K562 (cell line): Measurements from ENCODE around the gene TMEM144. TPM values are rescaled to one million over a fixed set of nuclear protein-coding genes. Genes with fewer than 3 reads are reported as not detected.
A peak's percentile ranks its signal among the peaks of the same experiment; 100 is the strongest.

Experiments
- BRF1 ChIP-seq: IDR thresholded peaks from 3 replicates; pipeline ENCODE4 v1.6.1; 2011; ENCODE audit warnings: borderline replicate concordance, mild to moderate bottlenecking; ENCODE audit not compliant: insufficient read length; ENCODE audit errors: extremely low read depth
- C11orf30 ChIP-seq: fragments of 450-650 bp; IDR thresholded peaks from 2 replicates; pipeline ENCODE4 v1.6.1; 2016; ENCODE audit warnings: low read depth, mild to moderate bottlenecking
- CBFA2T3 ChIP-seq: fragments of 450-650 bp; IDR thresholded peaks from 2 replicates; pipeline ENCODE4 v1.6.1; 2017
- CBX2 ChIP-seq: fragments of 200-600 bp; sonication (generic); IDR thresholded peaks from one replicate; pipeline ENCODE4 v1.6.1; 2012; ENCODE audit warnings: mild to moderate bottlenecking, low read length, inconsistent platforms; ENCODE audit not compliant: insufficient read depth, poor library complexity, severe bottlenecking
- CCAR2 ChIP-seq: fragments of 200-400 bp; formaldehyde crosslinking; IDR thresholded peaks from 2 replicates; pipeline ENCODE4 v1.6.1; 2017; ENCODE audit warnings: mild to moderate bottlenecking, low read depth, low read length
- ETV5 ChIP-seq: sonication (generic); formaldehyde crosslinking; IDR thresholded peaks from 2 replicates; pipeline ENCODE4 v1.4.0; 2020; ENCODE audit warnings: low read depth, mild to moderate bottlenecking, missing genetic modification reagents
- FOS ChIP-seq: IDR thresholded peaks from 3 replicates; pipeline ENCODE4 v1.6.1; 2011; ENCODE audit not compliant: insufficient read length; ENCODE audit errors: extremely low read depth
- HBP1 ChIP-seq: fragments of 450-650 bp; formaldehyde crosslinking; IDR thresholded peaks from 2 replicates; pipeline ENCODE4 v1.4.0; 2022; ENCODE audit warnings: missing genetic modification characterization
- HDAC3 ChIP-seq: fragments of 450-650 bp; IDR thresholded peaks from 2 replicates; pipeline ENCODE4 v1.6.1; 2018; ENCODE audit warnings: borderline replicate concordance, mild to moderate bottlenecking, moderate library complexity; ENCODE audit not compliant: partially characterized antibody
- HNRNPLL ChIP-seq: fragments of 200-400 bp; formaldehyde crosslinking; IDR thresholded peaks from 2 replicates; pipeline ENCODE4 v1.6.1; 2017; ENCODE audit warnings: low read length, low read depth, mild to moderate bottlenecking; ENCODE audit not compliant: poor library complexity, severe bottlenecking
- MCM3 ChIP-seq: fragments of 450-650 bp; IDR thresholded peaks from 2 replicates; pipeline ENCODE4 v1.6.1; 2016
- MECOM ChIP-seq: fragments of 250-450 bp; sonication (Bioruptor Pico); IDR thresholded peaks from 2 replicates; pipeline ENCODE4 v1.8.0; 2022; ENCODE audit warnings: inconsistent platforms
- NFE2 ChIP-seq: IDR thresholded peaks from 2 replicates; pipeline ENCODE4 v1.6.1; 2014; ENCODE audit warnings: antibody characterized with exemption, low read depth
- PHF21A ChIP-seq: fragments of 450-650 bp; IDR thresholded peaks from 2 replicates; pipeline ENCODE4 v1.6.1; 2017; ENCODE audit warnings: low read depth, borderline replicate concordance
- SAFB ChIP-seq: fragments of 200-400 bp; formaldehyde crosslinking; IDR thresholded peaks from 2 replicates; pipeline ENCODE4 v1.6.1; 2017; ENCODE audit warnings: low read depth, low read length, borderline replicate concordance
- SLC30A9 ChIP-seq: fragments of 250-450 bp; sonication (Bioruptor Pico); IDR thresholded peaks from 2 replicates; pipeline ENCODE4 v1.8.0; 2022; ENCODE audit warnings: mild to moderate bottlenecking, moderate library complexity
- SMC3 ChIP-seq: conservative IDR thresholded peaks from 2 replicates; pipeline ENCODE4 v1.6.1; 2011; ENCODE audit warnings: low read depth, low read length, improper control_type of control experiment; ENCODE audit not compliant: insufficient read depth
- SPI1 ChIP-seq: IDR thresholded peaks from 2 replicates; pipeline ENCODE4 v1.6.1; 2011; ENCODE audit warnings: low read depth, low read length, control low read depth, borderline replicate concordance
- SREBF2 ChIP-seq: sonication (generic); formaldehyde crosslinking; IDR thresholded peaks from 2 replicates; pipeline ENCODE4 v1.4.0; 2020; ENCODE audit warnings: mild to moderate bottlenecking, missing genetic modification reagents
- TAF15 ChIP-seq: fragments of 200-400 bp; formaldehyde crosslinking; IDR thresholded peaks from 2 replicates; pipeline ENCODE4 v1.6.1; 2017; ENCODE audit warnings: mild to moderate bottlenecking, low read depth, low read length, moderate library complexity
- TARDBP ChIP-seq: fragments of 450-650 bp; IDR thresholded peaks from 2 replicates; pipeline ENCODE4 v1.6.1; 2016
- ZBED1 ChIP-seq: IDR thresholded peaks from 2 replicates; pipeline ENCODE4 v1.6.1; 2014
- ZBTB1 ChIP-seq: sonication (generic); formaldehyde crosslinking; IDR thresholded peaks from 2 replicates; pipeline ENCODE4 v1.8.1; 2023; ENCODE audit warnings: missing genetic modification reagents, low read depth, mild to moderate bottlenecking, borderline replicate concordance
- ZBTB43 ChIP-seq: sonication (generic); formaldehyde crosslinking; IDR thresholded peaks from 2 replicates; pipeline ENCODE4 v1.8.0; 2023; ENCODE audit warnings: mild to moderate bottlenecking, missing genetic modification reagents
- ZNF354B ChIP-seq: fragments of 250-450 bp; sonication (Bioruptor Pico); IDR thresholded peaks from 2 replicates; pipeline ENCODE4 v1.4.0; 2020
- ZNF398 ChIP-seq: fragments of 250-450 bp; sonication (Bioruptor Pico); IDR thresholded peaks from 2 replicates; pipeline ENCODE4 v1.8.0; 2021; ENCODE audit warnings: moderate library complexity, mild to moderate bottlenecking, inconsistent platforms
- polyA plus RNA-seq, 8 experiments: library from polyadenylated mRNA; depleted of rRNA in 4 of 8; stranded (reverse) in 5 of 8; unstranded in 3 of 8; fragments of >200 nt; fragmentation: Nextera tagmentation in 2 of 8; fragmentation: Illumina TruSeq in 1 of 8; extraction: Ambion mirVana in 2 of 8; extraction: Trizol in 1 of 8; gene quantifications; 2 replicates each; pipeline versions ENCODE4 v1.2.1 to v1.2.3, GENCODE V29; 2011 to 2014; ENCODE audit warnings: inconsistent platforms in 1 of 8, missing spikeins in 1 of 8
- total RNA-seq, 7 experiments: library from RNA; depleted of rRNA in 6 of 7; stranded (reverse); fragments of >200 nt in 6 of 7; fragmentation: Illumina TruSeq in 2 of 7; extraction: Trizol in 2 of 7; gene quantifications; 2 replicates each; pipeline versions ENCODE4 v1.2.1 to v1.2.3, GENCODE V29; 2011 to 2021; ENCODE audit warnings: low replicate concordance in 1 of 7

Gene TMEM144
- total and polyA plus RNA-seq, 9 of the 15 experiments (the other 6 are each of a cell fraction or from before 2014, with no cell fraction given) = 4.0 to 12.0 (median 6.1) TPM

GRCh38 chr4:158209825-158210807 lies at the start of gene TMEM144 (continued):
- TF ChIP-seq MECOM (CRISPR knock-in tag) (no peak), SAFB (no peak), HNRNPLL (peak; percentile 65), CBFA2T3 (no peak), ETV5 (CRISPR knock-in tag) (no peak), ZBTB1 (CRISPR knock-in tag) (no peak), ZNF398 (CRISPR knock-in tag) (no peak), C11orf30 (no peak), FOS (no peak), BRF1 (no peak), NFE2 (peak; percentile 67), HBP1 (no peak), ZNF354B (CRISPR knock-in tag) (no peak), SLC30A9 (CRISPR knock-in tag) (no peak), ZBED1 (peak; percentile 54; the same call in 1 of the 2 replicates), CCAR2 (no peak), PHF21A (no peak), SREBF2 (CRISPR knock-in tag) (no peak), CBX2 (no peak), ZBTB43 (CRISPR knock-in tag) (no peak), TAF15 (no peak), SMC3 (no peak), MCM3 (no peak), TARDBP (no peak), HDAC3 (no peak), SPI1 (no peak)
